Smooth muscle cell of the brain vasculature (primary cell): ENCODE results near the gene DTD1.

ENCODE experiments used
- DNase-seq: peaks from one replicate; pipeline ENCODE4 v3.0.0-alpha.2; 2012; ENCODE audit warnings: low read depth, low spot score

Gene DTD1

GRCh38 chr20:18702736-18703135 is 114.9 kb downstream of the DTD1 start:
- no peak for DNase-seq

- DNase-seq = peak; percentile 54
Measured at GRCh38 chr20:18705490-18705889, 117.6 kb downstream of the DTD1 start.

- DNase-seq = no peak
Measured at GRCh38 chr20:18705910-18706309, 118.1 kb downstream of the DTD1 start.

- no peak for DNase-seq
Measured at GRCh38 chr20:18712131-18712530, 124.3 kb downstream of the DTD1 start.

GRCh38 chr20:18712882-18713281 is 125.0 kb downstream of the DTD1 start:
- no peak for DNase-seq

- DNase-seq = no peak
Measured at GRCh38 chr20:18715564-18715963, 127.7 kb downstream of the DTD1 start.

GRCh38 chr20:18717062-18717461 is 129.2 kb downstream of the DTD1 start:
- no peak for DNase-seq

- no peak for DNase-seq
Measured at GRCh38 chr20:18718129-18718528, 130.3 kb downstream of the DTD1 start.

GRCh38 chr20:18719426-18719825 is 131.6 kb downstream of the DTD1 start:
- no peak for DNase-seq

- DNase-seq = no peak
Measured at GRCh38 chr20:18721551-18722115, 133.8 kb downstream of the DTD1 start.

GRCh38 chr20:18722371-18722770 is 134.5 kb downstream of the DTD1 start:
- DNase-seq = no peak

- DNase-seq = no peak
Measured at GRCh38 chr20:18724077-18724476, 136.2 kb downstream of the DTD1 start.

- no peak for DNase-seq
Measured at GRCh38 chr20:18724788-18725464, 137.1 kb downstream of the DTD1 start.

GRCh38 chr20:18727032-18727508 is 139.2 kb downstream of the DTD1 start:
- no peak for DNase-seq

GRCh38 chr20:18728165-18728869 is 140.5 kb downstream of the DTD1 start:
- no peak for DNase-seq

GRCh38 chr20:18728870-18729224 is 141.0 kb downstream of the DTD1 start:
- DNase-seq = no peak

- no peak for DNase-seq
Measured at GRCh38 chr20:18729231-18729825, 141.5 kb downstream of the DTD1 start.

- DNase-seq = no peak
Measured at GRCh38 chr20:18731940-18732339, 144.1 kb downstream of the DTD1 start.

GRCh38 chr20:18734525-18735189 is 146.8 kb downstream of the DTD1 start:
- no peak for DNase-seq

- no peak for DNase-seq
Measured at GRCh38 chr20:18737140-18737539, 149.3 kb downstream of the DTD1 start.

GRCh38 chr20:18738055-18738454 is 150.2 kb downstream of the DTD1 start:
- no peak for DNase-seq

- no peak for DNase-seq
Measured at GRCh38 chr20:18738888-18739287, 151.0 kb downstream of the DTD1 start.
